IMR-90 (cell line): ENCODE results near the gene ELAVL1.
A peak's percentile ranks its signal among the peaks of the same experiment; 100 is the strongest.

ENCODE experiments used
- BHLHE40 ChIP-seq: fragments of 150-350 bp; IDR thresholded peaks from 2 replicates; pipeline ENCODE4 v1.6.1; 2016; ENCODE audit warnings: mild to moderate bottlenecking, low read depth, low read length
- CEBPB ChIP-seq: IDR thresholded peaks from 2 replicates; pipeline ENCODE4 v1.6.1; 2012; ENCODE audit warnings: low read depth, low read length, improper control_type of control experiment
- CHD1 ChIP-seq: IDR thresholded peaks from 2 replicates; pipeline ENCODE4 v1.6.1; 2012; ENCODE audit warnings: low read depth, low read length, improper control_type of control experiment
- FOS ChIP-seq: fragments of 150-350 bp; IDR thresholded peaks from 2 replicates; pipeline ENCODE4 v1.6.1; 2016; ENCODE audit warnings: low read depth, low read length
- MAFK ChIP-seq: IDR thresholded peaks from 2 replicates; pipeline ENCODE4 v1.6.1; 2012; ENCODE audit warnings: low read depth, low read length, improper control_type of control experiment
- NFE2L2 ChIP-seq: fragments of 150-350 bp; IDR thresholded peaks from 2 replicates; pipeline ENCODE4 v1.6.1; 2016; ENCODE audit warnings: low read depth, mild to moderate bottlenecking, low read length
- POLR2A ChIP-seq: IDR thresholded peaks from 2 replicates; pipeline ENCODE4 v1.6.1; 2012; ENCODE audit warnings: mild to moderate bottlenecking, low read depth, low read length
- RAD21 ChIP-seq: IDR thresholded peaks from 2 replicates; pipeline ENCODE4 v1.6.1; 2012; ENCODE audit warnings: low read length, improper control_type of control experiment
- RCOR1 ChIP-seq: IDR thresholded peaks from 2 replicates; pipeline ENCODE4 v1.6.1; 2012; ENCODE audit warnings: mild to moderate bottlenecking, low read length, improper control_type of control experiment; ENCODE audit not compliant: insufficient replicate concordance
- RFX5 ChIP-seq: IDR thresholded peaks from 2 replicates; pipeline ENCODE4 v1.8.0; 2012; ENCODE audit warnings: low read depth, mild to moderate bottlenecking, low read length, moderate library complexity
- SMC3 ChIP-seq: fragments of 150-350 bp; IDR thresholded peaks from 2 replicates; pipeline ENCODE4 v1.6.1; 2016; ENCODE audit warnings: low read depth, mild to moderate bottlenecking, antibody characterized with exemption, low read length, moderate library complexity
- TF ChIP-seq, protein P1 (sequence below): conservative IDR thresholded peaks from 2 replicates; pipeline ENCODE4 v1.5.1; 2012; ENCODE audit warnings: mild to moderate bottlenecking, low read depth, low read length, improper control_type of control experiment

DNA sequence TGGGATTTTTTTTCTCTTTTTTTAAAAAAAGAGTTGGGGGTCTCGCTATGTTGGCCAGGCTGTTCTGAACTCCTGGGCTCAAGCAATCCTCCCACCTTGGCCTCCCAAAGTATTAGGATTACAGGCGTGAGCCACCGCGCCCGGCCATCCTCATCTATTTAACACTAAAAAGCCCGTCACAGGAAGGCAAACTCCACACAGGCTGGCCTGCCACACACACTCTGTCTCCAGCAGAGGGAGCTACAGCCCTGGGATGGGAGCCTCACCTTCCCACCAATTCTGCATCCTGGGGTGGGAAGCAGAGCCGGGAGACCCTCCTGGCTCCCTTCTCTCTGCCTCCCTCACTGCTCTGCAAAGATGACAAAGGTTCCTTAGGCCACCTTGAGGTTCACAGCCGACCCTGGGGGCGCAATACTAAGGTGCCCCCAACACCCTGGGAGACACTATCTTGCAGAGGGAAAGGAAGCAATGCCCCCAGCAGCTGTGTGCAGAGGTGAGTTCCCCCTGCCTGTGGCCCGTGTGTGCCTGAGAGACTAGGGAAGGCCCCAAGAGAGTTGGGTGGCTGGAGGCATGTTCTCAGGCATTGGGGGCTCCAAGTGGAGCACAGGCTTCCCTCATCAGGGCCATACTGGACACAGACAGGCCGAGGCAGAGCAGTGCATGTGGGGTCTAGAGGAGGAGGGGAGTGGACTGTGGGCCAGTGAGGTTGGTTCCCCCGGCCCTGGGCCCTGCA is 34.6 kb downstream of the ELAVL1 start:
- TF ChIP-seq, protein P1, sequence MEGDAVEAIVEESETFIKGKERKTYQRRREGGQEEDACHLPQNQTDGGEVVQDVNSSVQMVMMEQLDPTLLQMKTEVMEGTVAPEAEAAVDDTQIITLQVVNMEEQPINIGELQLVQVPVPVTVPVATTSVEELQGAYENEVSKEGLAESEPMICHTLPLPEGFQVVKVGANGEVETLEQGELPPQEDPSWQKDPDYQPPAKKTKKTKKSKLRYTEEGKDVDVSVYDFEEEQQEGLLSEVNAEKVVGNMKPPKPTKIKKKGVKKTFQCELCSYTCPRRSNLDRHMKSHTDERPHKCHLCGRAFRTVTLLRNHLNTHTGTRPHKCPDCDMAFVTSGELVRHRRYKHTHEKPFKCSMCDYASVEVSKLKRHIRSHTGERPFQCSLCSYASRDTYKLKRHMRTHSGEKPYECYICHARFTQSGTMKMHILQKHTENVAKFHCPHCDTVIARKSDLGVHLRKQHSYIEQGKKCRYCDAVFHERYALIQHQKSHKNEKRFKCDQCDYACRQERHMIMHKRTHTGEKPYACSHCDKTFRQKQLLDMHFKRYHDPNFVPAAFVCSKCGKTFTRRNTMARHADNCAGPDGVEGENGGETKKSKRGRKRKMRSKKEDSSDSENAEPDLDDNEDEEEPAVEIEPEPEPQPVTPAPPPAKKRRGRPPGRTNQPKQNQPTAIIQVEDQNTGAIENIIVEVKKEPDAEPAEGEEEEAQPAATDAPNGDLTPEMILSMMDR = peak; percentile 69
- TF ChIP-seq RAD21 (peak; percentile 81), RCOR1 (no peak), POLR2A (no peak), CHD1 (no peak), NFE2L2 (no peak), SMC3 (peak; percentile 70), MAFK (no peak), FOS (no peak), BHLHE40 (no peak), RFX5 (no peak), CEBPB (no peak)
